KOPT-K1 (cell line): Measurements from ENCODE around the gene HEXIM2.
"Not testable (repeated sequence)": the region's sequence is repeated elsewhere in the genome, so short reads cannot be mapped to it uniquely, and the experiment has no call there.

Experiments
- H3K27ac ChIP-seq: fragments of 200-600 bp; sonication (generic); 2 replicates; pipeline ENCODE4 v1.5.1; 2016; ENCODE audit warnings: antibody characterized with exemption, mild to moderate bottlenecking, low read depth, low read length; ENCODE audit not compliant: poor library complexity, severe bottlenecking
- H3K36me3 ChIP-seq: fragments of 200-600 bp; sonication (generic); 2 replicates; pipeline ENCODE4 v1.5.1; 2017; ENCODE audit warnings: antibody characterized with exemption, mild to moderate bottlenecking, low read length, moderate library complexity; ENCODE audit not compliant: insufficient read depth
- H3K9me3 ChIP-seq: fragments of 200-600 bp; sonication (generic); 2 replicates; pipeline ENCODE4 v1.5.1; 2017; ENCODE audit warnings: antibody characterized with exemption, low read length, mild to moderate bottlenecking; ENCODE audit not compliant: insufficient read depth, poor library complexity, severe bottlenecking

The HEXIM2 gene

GRCh38 chr17:45123076-45123770 is 38.5 kb upstream of the HEXIM2 start:
- Histone ChIP-seq H3K36me3 (no peaks in the 10 kb centered on the region), H3K27ac (no peak overlapping the region), H3K9me3 (no peaks in the 10 kb centered on the region)

GRCh38 chr17:45123930-45124796 is 37.5 kb upstream of the HEXIM2 start:
- Histone ChIP-seq H3K9me3 (no peaks in the 10 kb centered on the region), H3K36me3 (no peaks in the 10 kb centered on the region), H3K27ac (no peak overlapping the region)

DNA sequence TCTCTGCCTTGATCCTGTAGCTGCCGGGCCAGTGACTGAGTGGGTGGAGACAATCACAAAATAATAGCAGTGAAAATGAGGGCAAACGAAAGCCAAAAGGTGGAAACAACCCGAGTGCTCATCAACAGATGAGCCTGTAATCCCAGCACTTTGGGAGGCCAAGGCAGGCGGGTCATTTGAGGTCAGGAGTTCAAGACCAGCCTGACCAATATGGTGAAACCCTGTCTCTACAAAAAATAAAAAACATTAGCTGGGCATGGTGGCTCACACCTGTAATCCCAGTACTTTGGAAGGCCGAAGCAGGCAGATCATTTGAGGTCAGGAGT is 36.9 kb upstream of the HEXIM2 start:
- not testable (repeated sequence) for H3K9me3 ChIP-seq, H3K27ac ChIP-seq, H3K36me3 ChIP-seq

DNA sequence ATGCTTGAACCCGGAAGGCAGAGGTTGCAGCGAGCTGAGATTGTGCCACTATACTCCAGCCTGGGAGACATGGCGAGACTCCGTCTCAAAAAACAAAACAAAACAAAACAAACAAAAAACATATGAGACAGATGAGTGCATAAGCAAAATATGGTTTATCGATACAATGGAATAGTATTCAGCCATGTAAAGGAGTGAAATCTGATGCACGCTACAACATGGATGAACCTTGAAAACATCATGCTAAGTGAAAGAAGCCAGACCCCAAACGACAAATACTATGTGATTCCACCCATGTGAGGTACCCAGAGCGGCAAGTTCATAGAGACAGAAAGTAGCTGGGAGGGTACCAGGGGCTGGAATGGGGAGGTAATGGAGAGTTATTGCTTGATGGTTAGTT is 36.2 kb upstream of the HEXIM2 start:
- Histone ChIP-seq H3K9me3 (no peaks in the 10 kb centered on the region), H3K36me3 (no peaks in the 10 kb centered on the region), H3K27ac (no peak overlapping the region)

- Histone ChIP-seq H3K9me3 (no peaks in the 10 kb centered on the region), H3K27ac (no peak overlapping the region), H3K36me3 (no peaks in the 10 kb centered on the region)
Observed at GRCh38 chr17:45127207-45127547, 34.5 kb upstream of the HEXIM2 start.

- Histone ChIP-seq H3K36me3 (no peaks in the 10 kb centered on the region), H3K27ac (no peak overlapping the region), H3K9me3 (no peaks in the 10 kb centered on the region)
Observed at GRCh38 chr17:45127548-45128300, 34.0 kb upstream of the HEXIM2 start.

DNA sequence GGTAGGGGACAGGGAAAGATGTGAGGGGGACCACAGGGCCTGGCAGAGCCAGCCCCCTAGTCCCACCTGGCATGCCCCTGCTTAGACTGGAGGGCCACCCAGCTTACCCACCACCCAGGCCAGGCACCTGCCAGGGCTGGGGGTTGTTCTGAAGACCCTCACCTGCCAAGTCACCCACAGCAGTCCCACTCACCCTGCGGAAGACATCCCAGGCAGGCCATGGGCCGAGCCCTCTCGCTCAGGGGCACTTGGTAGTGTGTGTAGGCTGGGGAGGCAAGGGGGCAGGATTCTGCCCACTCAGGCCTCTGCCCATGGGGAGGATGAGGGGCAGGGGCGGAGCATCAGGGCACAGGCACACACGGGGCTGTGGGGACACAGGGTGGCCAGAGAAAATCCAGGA is 33.3 kb upstream of the HEXIM2 start:
- H3K36me3 ChIP-seq: no peaks in the 10 kb centered on the region
- H3K9me3 ChIP-seq: no peaks in the 10 kb centered on the region
- no peak overlapping the region for H3K27ac ChIP-seq

- Histone ChIP-seq H3K27ac (no peak overlapping the region), H3K9me3 (no peaks in the 10 kb centered on the region)
Observed at GRCh38 chr17:45128989-45129388, 32.7 kb upstream of the HEXIM2 start.

GRCh38 chr17:45129426-45129939 is 32.2 kb upstream of the HEXIM2 start:
- Histone ChIP-seq H3K36me3 (no peaks in the 10 kb centered on the region), H3K27ac (no peak overlapping the region), H3K9me3 (no peaks in the 10 kb centered on the region)

More at GRCh38 chr17:45128989-45129388, 32.7 kb upstream of the HEXIM2 start:
- no peaks in the 10 kb centered on the region for H3K36me3 ChIP-seq

- no peaks in the 10 kb centered on the region for H3K36me3 ChIP-seq
- H3K27ac ChIP-seq: no peak overlapping the region
- H3K9me3 ChIP-seq: no peaks in the 10 kb centered on the region
Observed at GRCh38 chr17:45129940-45130680, 31.6 kb upstream of the HEXIM2 start.

DNA sequence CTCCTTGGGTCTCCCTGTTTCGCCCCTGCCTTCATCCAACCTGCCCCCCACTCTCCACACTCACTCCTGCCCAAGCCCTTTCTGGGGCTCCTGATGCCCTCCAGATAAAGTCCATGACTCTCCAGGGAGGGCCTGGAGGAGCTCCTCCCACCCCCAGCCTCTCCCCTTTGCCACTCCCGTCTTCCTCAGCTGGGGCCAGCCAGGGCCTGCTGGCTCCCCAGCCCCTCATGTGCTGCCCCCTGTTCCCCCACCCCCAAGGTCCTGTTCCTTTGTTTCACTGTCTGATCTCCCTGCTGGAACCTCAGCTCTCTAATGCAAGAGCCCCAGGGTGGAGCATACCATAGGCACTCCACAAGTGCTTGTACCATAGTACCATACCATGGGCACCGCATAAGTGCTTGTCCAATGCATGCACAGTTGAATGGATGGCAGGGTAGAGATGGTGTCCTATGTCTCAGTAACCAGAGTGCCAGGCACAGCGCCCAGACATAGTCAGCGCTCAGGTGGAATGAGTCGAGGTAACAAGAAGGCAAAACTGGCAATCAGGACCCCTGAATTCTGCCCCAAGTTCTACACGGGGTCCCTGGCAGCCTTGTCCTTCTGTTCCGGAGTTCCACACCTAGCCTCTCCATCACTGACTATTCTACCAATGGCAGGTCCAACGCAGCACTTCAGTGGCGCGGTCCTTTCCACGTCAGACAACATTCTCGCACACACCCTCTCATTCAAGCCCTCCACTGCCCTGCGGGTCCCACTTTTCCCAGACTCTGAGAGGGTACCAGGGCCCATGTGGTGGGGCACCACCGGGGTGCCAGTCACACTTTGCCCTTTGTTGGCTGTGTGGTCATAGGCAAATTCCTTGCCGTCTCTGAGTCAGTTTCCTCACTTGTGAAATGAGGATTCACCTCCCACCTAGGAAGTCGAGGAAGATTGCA is 30.7 kb upstream of the HEXIM2 start:
- H3K36me3 ChIP-seq: no peaks in the 10 kb centered on the region
- H3K9me3 ChIP-seq: no peaks in the 10 kb centered on the region
- no peak overlapping the region for H3K27ac ChIP-seq

- H3K27ac ChIP-seq: peak overlapping the region; percentile 27
- H3K9me3 ChIP-seq: no peaks in the 10 kb centered on the region
- no peaks in the 10 kb centered on the region for H3K36me3 ChIP-seq
Observed at GRCh38 chr17:45131616-45132319, 29.9 kb upstream of the HEXIM2 start.

DNA sequence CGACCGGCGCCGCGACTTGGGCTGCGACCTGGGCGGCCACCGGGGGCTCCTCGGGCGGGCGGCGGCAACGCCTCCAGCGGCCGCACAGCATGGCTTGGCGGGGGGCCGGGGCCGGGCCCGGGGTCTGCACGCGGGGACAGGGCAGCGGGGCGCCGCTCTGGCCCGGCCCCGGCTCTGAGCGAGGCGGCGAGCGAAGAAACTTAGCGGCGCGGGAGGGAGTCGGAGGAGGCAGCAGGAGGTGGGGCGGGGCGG is 29.4 kb upstream of the HEXIM2 start, which contains the start of gene PLCD3:
Gene PLCD3, minus strand, starts transcription at position 196 of the 252 bp plus-strand sequence. Its CDS starts 105 bp downstream, at position 91.
- Histone ChIP-seq H3K36me3 (no peaks in the 10 kb centered on the region), H3K9me3 (no peaks in the 10 kb centered on the region), H3K27ac (peak within 1 kb of the TSS; percentile 50)
